ENCODE measurements around the gene PCIF1.
A peak's percentile ranks its signal among the peaks of the same experiment; 100 is the strongest.

The PCIF1 gene

GRCh38 chr20:45971675-45972499 is 37.4 kb downstream of the PCIF1 start, which contains the start of gene ZNF335:
ZNF335 (minus strand) TSS chr20:45972203; CDS start chr20:45971410, 793 bp downstream.
- DNase-seq (ENCODE audit: low read depth) = peak; percentile 84
- H3K4me3 ChIP-seq (ENCODE audit: low read length) = peak within 1 kb of the TSS; percentile 94
- no peak for TF ChIP-seq CTCF (conservative IDR thresholded peaks at IDR 0.05; ENCODE audit: low read depth, low read length)

GRCh38 chr20:45972500-45973183 is 38.2 kb downstream of the PCIF1 start:
- DNase-seq (ENCODE audit: low read depth) = no peak
- no peak for TF ChIP-seq CTCF (conservative IDR thresholded peaks at IDR 0.05; ENCODE audit: low read depth, low read length)
- peak overlapping the region; percentile 94 for H3K4me3 ChIP-seq (ENCODE audit: low read length)

- TF ChIP-seq CTCF (conservative IDR thresholded peaks at IDR 0.05; ENCODE audit: low read depth, low read length) = no peak
- DNase-seq (ENCODE audit: low read depth) = no peak
- no peak overlapping the region for H3K4me3 ChIP-seq (ENCODE audit: low read length)
Measured at GRCh38 chr20:45974896-45975565, 40.5 kb downstream of the PCIF1 start.

- no peak for TF ChIP-seq CTCF (conservative IDR thresholded peaks at IDR 0.05; ENCODE audit: low read depth, low read length)
- no peak overlapping the region for H3K4me3 ChIP-seq (ENCODE audit: low read length)
- DNase-seq (ENCODE audit: low read depth) = no peak
Measured at GRCh38 chr20:45975686-45976085, 41.2 kb downstream of the PCIF1 start.

GRCh38 chr20:45976086-45976485 is 41.6 kb downstream of the PCIF1 start:
- H3K4me3 ChIP-seq (ENCODE audit: low read length) = no peak overlapping the region
- DNase-seq (ENCODE audit: low read depth) = no peak
- no peak for TF ChIP-seq CTCF (conservative IDR thresholded peaks at IDR 0.05; ENCODE audit: low read depth, low read length)

GRCh38 chr20:45981261-45981660 is 46.8 kb downstream of the PCIF1 start:
- H3K4me3 ChIP-seq (ENCODE audit: low read length) = no peak overlapping the region
- no peak for DNase-seq (ENCODE audit: low read depth)
- TF ChIP-seq CTCF (conservative IDR thresholded peaks at IDR 0.05; ENCODE audit: low read depth, low read length) = no peak

Measured in retinal pigment epithelial cell (primary cell).